Measurements from ENCODE around the gene CFAP61.
"Not testable (repeated sequence)": the region's sequence is repeated elsewhere in the genome, so short reads cannot be mapped to it uniquely, and the experiment has no call there.

CFAP61 gene

GRCh38 chr20:20213526-20214121, 161.3 kb downstream of the CFAP61 start:
- Histone ChIP-seq H3K4me3 (ENCODE audit: low read depth in 1 of 2, low read length in 2 of 2) (no peak overlapping the region), H3K9ac (ENCODE audit: low read length) (no peak overlapping the region), H3K4me1 (ENCODE audit: insufficient read depth, low read length) (no peaks in the 10 kb centered on the region), H3K27me3 (ENCODE audit: control insufficient read depth in 1 of 2, insufficient read depth in 2 of 2, low read length in 2 of 2) (no peaks in the 10 kb centered on the region), H3K36me3 (ENCODE audit: insufficient read depth, low read length) (no peaks in the 10 kb centered on the region), H3K9me3 (ENCODE audit: low read length) (no peaks in the 10 kb centered on the region), H3K27ac (ENCODE audit: low read depth, low read length) (no peak overlapping the region)

GRCh38 chr20:20214757-20215275, 162.5 kb downstream of the CFAP61 start:
- H3K36me3 ChIP-seq (ENCODE audit: insufficient read depth, low read length): no peaks in the 10 kb centered on the region
- H3K27me3 ChIP-seq (ENCODE audit: control insufficient read depth in 1 of 2, insufficient read depth in 2 of 2, low read length in 2 of 2): no peaks in the 10 kb centered on the region
- no peak overlapping the region for H3K9ac ChIP-seq (ENCODE audit: low read length)
- H3K9me3 ChIP-seq (ENCODE audit: low read length): no peaks in the 10 kb centered on the region
- H3K4me1 ChIP-seq (ENCODE audit: insufficient read depth, low read length): no peaks in the 10 kb centered on the region
- no peak overlapping the region for H3K27ac ChIP-seq (ENCODE audit: low read depth, low read length)
- H3K4me3 ChIP-seq (ENCODE audit: low read depth in 1 of 2, low read length in 2 of 2): no peak overlapping the region

- Histone ChIP-seq H3K9ac (ENCODE audit: low read length) (no peak overlapping the region), H3K27ac (ENCODE audit: low read depth, low read length) (no peak overlapping the region), H3K4me3 (ENCODE audit: low read depth in 1 of 2, low read length in 2 of 2) (no peak overlapping the region), H3K4me1 (ENCODE audit: insufficient read depth, low read length) (no peaks in the 10 kb centered on the region), H3K36me3 (ENCODE audit: insufficient read depth, low read length) (no peaks in the 10 kb centered on the region), H3K9me3 (ENCODE audit: low read length) (no peaks in the 10 kb centered on the region), H3K27me3 (ENCODE audit: control insufficient read depth in 1 of 2, insufficient read depth in 2 of 2, low read length in 2 of 2) (peaks cover 0 to 3% of the 10 kb centered on the region in 2 donors)
Measured at GRCh38 chr20:20215976-20216727, 163.8 kb downstream of the CFAP61 start.

- Histone ChIP-seq H3K4me3 (ENCODE audit: low read depth in 1 of 2, low read length in 2 of 2) (no peak overlapping the region), H3K9ac (ENCODE audit: low read length) (no peak overlapping the region), H3K27me3 (ENCODE audit: control insufficient read depth in 1 of 2, insufficient read depth in 2 of 2, low read length in 2 of 2) (peaks cover 0 to 3% of the 10 kb centered on the region in 2 donors), H3K9me3 (ENCODE audit: low read length) (no peaks in the 10 kb centered on the region), H3K36me3 (ENCODE audit: insufficient read depth, low read length) (no peaks in the 10 kb centered on the region), H3K4me1 (ENCODE audit: insufficient read depth, low read length) (no peaks in the 10 kb centered on the region), H3K27ac (ENCODE audit: low read depth, low read length) (no peak overlapping the region)
Measured at GRCh38 chr20:20216941-20217340, 164.6 kb downstream of the CFAP61 start.

GRCh38 chr20:20217621-20218020, 165.3 kb downstream of the CFAP61 start:
- Histone ChIP-seq H3K9me3 (ENCODE audit: low read length) (no peaks in the 10 kb centered on the region), H3K4me3 (ENCODE audit: low read depth in 1 of 2, low read length in 2 of 2) (no peak overlapping the region), H3K27ac (ENCODE audit: low read depth, low read length) (no peak overlapping the region), H3K9ac (ENCODE audit: low read length) (no peak overlapping the region), H3K27me3 (ENCODE audit: control insufficient read depth in 1 of 2, insufficient read depth in 2 of 2, low read length in 2 of 2) (peaks cover 0 to 3% of the 10 kb centered on the region in 2 donors), H3K36me3 (ENCODE audit: insufficient read depth, low read length) (no peaks in the 10 kb centered on the region), H3K4me1 (ENCODE audit: insufficient read depth, low read length) (no peaks in the 10 kb centered on the region)

GRCh38 chr20:20218106-20218505, 165.8 kb downstream of the CFAP61 start:
- H3K27me3 ChIP-seq (ENCODE audit: control insufficient read depth in 1 of 2, insufficient read depth in 2 of 2, low read length in 2 of 2); H3K4me3 ChIP-seq (ENCODE audit: low read depth in 1 of 2, low read length in 2 of 2); H3K27ac ChIP-seq (ENCODE audit: low read depth, low read length); H3K9ac ChIP-seq (ENCODE audit: low read length); H3K4me1 ChIP-seq (ENCODE audit: insufficient read depth, low read length); H3K36me3 ChIP-seq (ENCODE audit: insufficient read depth, low read length); H3K9me3 ChIP-seq (ENCODE audit: low read length): not testable (repeated sequence)

GRCh38 chr20:20219016-20219415, 166.7 kb downstream of the CFAP61 start:
- Histone ChIP-seq H3K36me3 (ENCODE audit: insufficient read depth, low read length) (no peaks in the 10 kb centered on the region), H3K27me3 (ENCODE audit: control insufficient read depth in 1 of 2, insufficient read depth in 2 of 2, low read length in 2 of 2) (peaks cover 0 to 3% of the 10 kb centered on the region in 2 donors), H3K27ac (ENCODE audit: low read depth, low read length) (no peak overlapping the region), H3K9me3 (ENCODE audit: low read length) (no peaks in the 10 kb centered on the region), H3K9ac (ENCODE audit: low read length) (no peak overlapping the region), H3K4me3 (ENCODE audit: low read depth in 1 of 2, low read length in 2 of 2) (no peak overlapping the region), H3K4me1 (ENCODE audit: insufficient read depth, low read length) (no peaks in the 10 kb centered on the region)

GRCh38 chr20:20220134-20220533, 167.8 kb downstream of the CFAP61 start:
- H3K4me1 ChIP-seq (ENCODE audit: insufficient read depth, low read length): no peaks in the 10 kb centered on the region
- H3K36me3 ChIP-seq (ENCODE audit: insufficient read depth, low read length): no peaks in the 10 kb centered on the region
- no peaks in the 10 kb centered on the region for H3K9me3 ChIP-seq (ENCODE audit: low read length)
- H3K4me3 ChIP-seq (ENCODE audit: low read depth in 1 of 2, low read length in 2 of 2): no peak overlapping the region
- peaks cover 0 to 3% of the 10 kb centered on the region in 2 donors for H3K27me3 ChIP-seq (ENCODE audit: control insufficient read depth in 1 of 2, insufficient read depth in 2 of 2, low read length in 2 of 2)
- no peak overlapping the region for H3K27ac ChIP-seq (ENCODE audit: low read depth, low read length)
- H3K9ac ChIP-seq (ENCODE audit: low read length): no peak overlapping the region

- Histone ChIP-seq H3K9ac (ENCODE audit: low read length) (no peak overlapping the region), H3K4me1 (ENCODE audit: insufficient read depth, low read length) (no peaks in the 10 kb centered on the region), H3K27me3 (ENCODE audit: control insufficient read depth in 1 of 2, insufficient read depth in 2 of 2, low read length in 2 of 2) (peaks cover 0 to 3% of the 10 kb centered on the region in 2 donors), H3K4me3 (ENCODE audit: low read depth in 1 of 2, low read length in 2 of 2) (no peak overlapping the region), H3K36me3 (ENCODE audit: insufficient read depth, low read length) (no peaks in the 10 kb centered on the region), H3K9me3 (ENCODE audit: low read length) (no peaks in the 10 kb centered on the region), H3K27ac (ENCODE audit: low read depth, low read length) (no peak overlapping the region)
Measured at GRCh38 chr20:20223981-20224380, 171.6 kb downstream of the CFAP61 start.

- Histone ChIP-seq H3K27me3 (ENCODE audit: control insufficient read depth in 1 of 2, insufficient read depth in 2 of 2, low read length in 2 of 2) (peaks cover 0 to 3% of the 10 kb centered on the region in 2 donors), H3K27ac (ENCODE audit: low read depth, low read length) (no peak overlapping the region), H3K36me3 (ENCODE audit: insufficient read depth, low read length) (no peaks in the 10 kb centered on the region), H3K9ac (ENCODE audit: low read length) (no peak overlapping the region), H3K4me3 (ENCODE audit: low read depth in 1 of 2, low read length in 2 of 2) (no peak overlapping the region), H3K4me1 (ENCODE audit: insufficient read depth, low read length) (no peaks in the 10 kb centered on the region), H3K9me3 (ENCODE audit: low read length) (no peaks in the 10 kb centered on the region)
Measured at GRCh38 chr20:20224806-20225205, 172.5 kb downstream of the CFAP61 start.

GRCh38 chr20:20225325-20226043, 173.2 kb downstream of the CFAP61 start:
- Histone ChIP-seq H3K27ac (ENCODE audit: low read depth, low read length) (no peak overlapping the region), H3K4me3 (ENCODE audit: low read depth in 1 of 2, low read length in 2 of 2) (no peak overlapping the region), H3K4me1 (ENCODE audit: insufficient read depth, low read length) (no peaks in the 10 kb centered on the region), H3K9me3 (ENCODE audit: low read length) (no peaks in the 10 kb centered on the region), H3K36me3 (ENCODE audit: insufficient read depth, low read length) (no peaks in the 10 kb centered on the region), H3K27me3 (ENCODE audit: control insufficient read depth in 1 of 2, insufficient read depth in 2 of 2, low read length in 2 of 2) (no peaks in the 10 kb centered on the region), H3K9ac (ENCODE audit: low read length) (no peak overlapping the region)
